ENCODE data around the gene DAGLB. TPM values are rescaled to one million over a fixed set of nuclear protein-coding genes. Genes with fewer than 3 reads are reported as not detected.

The DAGLB gene
- total RNA-seq, 2 experiments from 2014 or later = 12.4 to 19.5 TPM

GRCh38 chr7:6422095-6422494 lies 25.7 kb downstream of the DAGLB start:
- no peak for DNase-seq (ENCODE audit: low spot score)
- peaks cover 73% of the 10 kb centered on the region for H3K36me3 ChIP-seq (ENCODE audit: insufficient read depth, low read length)
- no peaks in the 10 kb centered on the region for H4K20me1 ChIP-seq (ENCODE audit: insufficient read depth, low read length)
- TF ChIP-seq CTCF (conservative IDR thresholded peaks at IDR 0.05; ENCODE audit: low read length) = no peak
- TF ChIP-seq EZH2phosphoT487 (IDR thresholded peaks at IDR 0.05; ENCODE audit: borderline replicate concordance, low read depth, low read length) = no peak
- 0 out of 2 replicates have a peak, but pooled peaks cover 10% of the 10 kb centered on the region for H3K9me3 ChIP-seq (ENCODE audit: low read length)
- ChIA-PET CTCF (ENCODE audit: unreplicated experiment) (no interaction called here), POLR2A (interaction anchor here (0.6 kb wide), 1 partner anchor 1363 kb away, joined by 5 read pairs; no protein-coding TSS in a partner anchor)
- H2AFZ ChIP-seq (ENCODE audit: low read length) = no peak overlapping the region
- no peaks in the 10 kb centered on the region for H3K4me1 ChIP-seq (ENCODE audit: insufficient read depth, low read length, poor library complexity, severe bottlenecking)
- no peaks in the 10 kb centered on the region for H3K9me2 ChIP-seq (ENCODE audit: insufficient read depth, low read length)
- no peaks in the 10 kb centered on the region for H3K79me2 ChIP-seq (ENCODE audit: insufficient read depth, low read depth, low read length)
- intact Hi-C loops (cut with micrococcal nuclease; ENCODE audit: unreplicated experiment) = no loop called here
- H3K4me3 ChIP-seq (ENCODE audit: low read depth, low read length, poor library complexity, severe bottlenecking) = no peak overlapping the region
- no peak overlapping the region for H3K27ac ChIP-seq (ENCODE audit: low read depth, low read length, poor library complexity, severe bottlenecking)
- H3K4me2 ChIP-seq (ENCODE audit: low read length) = no peak overlapping the region
- no TSS peak for BruUV-seq (replicated peaks)

- H3K36me3 ChIP-seq (ENCODE audit: insufficient read depth, low read length) = peaks cover 77% of the 10 kb centered on the region
- no peaks in the 10 kb centered on the region for H3K4me1 ChIP-seq (ENCODE audit: insufficient read depth, low read length, poor library complexity, severe bottlenecking)
- H3K4me2 ChIP-seq (ENCODE audit: low read length) = no peak overlapping the region
- no peaks in the 10 kb centered on the region for H3K79me2 ChIP-seq (ENCODE audit: insufficient read depth, low read depth, low read length)
- H4K20me1 ChIP-seq (ENCODE audit: insufficient read depth, low read length) = no peaks in the 10 kb centered on the region
- no peak overlapping the region for H2AFZ ChIP-seq (ENCODE audit: low read length)
- H3K4me3 ChIP-seq (ENCODE audit: low read depth, low read length, poor library complexity, severe bottlenecking) = no peak overlapping the region
- POLR2A ChIA-PET = no interaction called here
- BruUV-seq (replicated peaks) = no TSS peak
- 0 out of 2 replicates have a peak, but pooled peaks cover 10% of the 10 kb centered on the region for H3K9me3 ChIP-seq (ENCODE audit: low read length)
- no peak for DNase-seq (ENCODE audit: low spot score)
- H3K27ac ChIP-seq (ENCODE audit: low read depth, low read length, poor library complexity, severe bottlenecking) = no peak overlapping the region
- no peaks in the 10 kb centered on the region for H3K9me2 ChIP-seq (ENCODE audit: insufficient read depth, low read length)
- no peak for TF ChIP-seq CTCF (conservative IDR thresholded peaks at IDR 0.05; ENCODE audit: low read length)
- no peak for TF ChIP-seq EZH2phosphoT487 (IDR thresholded peaks at IDR 0.05; ENCODE audit: borderline replicate concordance, low read depth, low read length)
- CTCF ChIA-PET (ENCODE audit: unreplicated experiment) = no interaction called here
- intact Hi-C loops (cut with micrococcal nuclease; ENCODE audit: unreplicated experiment) = no loop called here
These were observed 27.1 kb downstream of the DAGLB start for GRCh38 chr7:6420680-6421079.

- H3K79me2 ChIP-seq (ENCODE audit: insufficient read depth, low read depth, low read length) = no peaks in the 10 kb centered on the region
- intact Hi-C loops (cut with micrococcal nuclease; ENCODE audit: unreplicated experiment) = no loop called here
These were observed 28.4 kb downstream of the DAGLB start for GRCh38 chr7:6419310-6419773.

More at GRCh38 chr7:6419310-6419773, 28.4 kb downstream of the DAGLB start:
- Histone ChIP-seq H4K20me1 (ENCODE audit: insufficient read depth, low read length) (no peaks in the 10 kb centered on the region), H3K4me3 (ENCODE audit: low read depth, low read length, poor library complexity, severe bottlenecking) (no peak overlapping the region), H3K9me3 (ENCODE audit: low read length) (0 out of 2 replicates have a peak, but pooled peaks cover 10% of the 10 kb centered on the region), H2AFZ (ENCODE audit: low read length) (no peak overlapping the region), H3K27ac (ENCODE audit: low read depth, low read length, poor library complexity, severe bottlenecking) (no peak overlapping the region), H3K4me1 (ENCODE audit: insufficient read depth, low read length, poor library complexity, severe bottlenecking) (no peaks in the 10 kb centered on the region), H3K36me3 (ENCODE audit: insufficient read depth, low read length) (peaks cover 77% of the 10 kb centered on the region), H3K9me2 (ENCODE audit: insufficient read depth, low read length) (no peaks in the 10 kb centered on the region), H3K4me2 (ENCODE audit: low read length) (no peak overlapping the region)
- TF ChIP-seq EZH2phosphoT487 (IDR thresholded peaks at IDR 0.05; ENCODE audit: borderline replicate concordance, low read depth, low read length) = no peak
- TF ChIP-seq CTCF (conservative IDR thresholded peaks at IDR 0.05; ENCODE audit: low read length) = no peak
- POLR2A ChIA-PET = no interaction called here
- DNase-seq (ENCODE audit: low spot score) = no peak
- BruUV-seq (replicated peaks) = no TSS peak
- CTCF ChIA-PET (ENCODE audit: unreplicated experiment) = interaction anchor here (0.6 kb wide), 2 partner anchors 124 to 201 kb away, joined by 3 to 7 read pairs; no protein-coding TSS in a partner anchor

All from OCI-LY7 (cell line).